Stimulated activated naive CD8-positive, alpha-beta T cell treated with anti-CD3 and anti-CD28 coated beads, Interleukin-15, amount 100 ng/mL, for 72 hours (primary cell): ENCODE measurements around the gene C2CD2L.
"Not testable (repeated sequence)": the region's sequence is repeated elsewhere in the genome, so short reads cannot be mapped to it uniquely, and the experiment has no call there.

ENCODE experiments used
- ATAC-seq: fragments of 150-1000 bp; cut with Tn5 transposase; 2 replicates; pipeline ENCODE4 v1.10.0; 2021; ENCODE audit warnings: mild to moderate bottlenecking, moderate library complexity
- DNase-seq, 2 donors: peaks; one replicate each; pipeline ENCODE4 v3.0.0; 2021 to 2022
- H3K27ac Mint-ChIP-seq, 2 donors: one replicate each; pipeline ENCODE4 v1.8.0; 2022; ENCODE audit warnings: mild to moderate bottlenecking in 2 of 2, mixed read lengths in 2 of 2, moderate library complexity in 2 of 2
- H3K27me3 Mint-ChIP-seq: one replicate; pipeline ENCODE4 v1.8.0; 2022; ENCODE audit warnings: mixed read lengths
- H3K4me1 Mint-ChIP-seq: one replicate; pipeline ENCODE4 v1.8.0; 2022; ENCODE audit warnings: mild to moderate bottlenecking, mixed read lengths
- H3K4me3 Mint-ChIP-seq, 2 donors: one replicate each; pipeline ENCODE4 v1.8.0; 2022; ENCODE audit warnings: mild to moderate bottlenecking in 2 of 2, mixed read lengths in 2 of 2, moderate library complexity in 1 of 2
- H3K9me3 Mint-ChIP-seq, 2 donors: one replicate each; pipeline ENCODE4 v1.8.0; 2022; ENCODE audit warnings: mixed read lengths in 2 of 2

C2CD2L gene

DNA sequence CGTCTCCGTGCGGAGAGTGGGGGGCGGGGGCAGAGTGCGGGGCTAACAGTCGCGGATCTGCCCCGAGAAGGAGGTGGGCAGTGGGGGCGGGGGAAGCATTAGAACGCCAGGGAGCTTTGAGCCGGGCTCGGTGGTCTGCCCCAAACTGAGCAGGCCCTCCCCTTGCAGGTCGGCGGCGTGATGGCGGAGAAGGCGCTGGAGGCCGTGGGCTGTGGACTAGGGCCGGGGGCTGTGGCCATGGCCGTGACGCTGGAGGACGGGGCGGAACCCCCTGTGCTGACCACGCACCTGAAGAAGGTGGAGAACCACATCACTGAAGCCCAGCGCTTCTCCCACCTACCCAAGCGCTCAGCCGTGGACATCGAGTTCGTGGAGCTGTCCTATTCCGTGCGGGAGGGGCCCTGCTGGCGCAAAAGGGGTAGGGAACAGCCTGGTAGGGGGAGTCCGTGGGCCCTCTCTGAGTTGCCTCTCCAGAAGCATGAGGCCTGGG lies 42.7 kb downstream of the C2CD2L start:
- Mint-ChIP-seq H3K9me3 (no peaks in the 10 kb centered on the region), H3K27me3 (peaks cover 62% of the 10 kb centered on the region), H3K4me1 (peaks cover 16% of the 10 kb centered on the region), H3K4me3 (peak overlapping the region in 1 of 2 donors; percentile 70), H3K27ac (no peak overlapping the region)
- ATAC-seq (no peak), DNase-seq (no peak)

DNA sequence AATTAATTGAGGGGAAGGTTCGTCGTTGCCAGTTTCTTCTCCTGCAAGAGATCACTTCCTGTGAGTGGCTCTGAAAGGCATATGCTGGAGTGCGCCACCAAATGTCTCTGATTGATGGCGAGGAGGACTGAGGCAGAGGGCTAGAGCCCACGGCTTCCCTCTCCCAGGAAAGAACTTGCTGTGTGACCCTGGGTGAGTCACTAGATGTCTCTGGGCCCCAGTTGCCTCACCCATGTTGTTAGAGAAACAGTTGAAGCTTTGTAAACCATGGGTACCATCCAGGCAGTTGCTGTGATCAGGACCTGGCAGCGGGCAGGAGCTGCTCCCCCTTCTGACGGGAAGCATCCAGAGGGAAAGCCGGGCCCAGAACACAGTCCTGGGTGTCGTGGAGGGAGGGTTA lies 44.9 kb downstream of the C2CD2L start:
- Mint-ChIP-seq H3K9me3 (no peaks in the 10 kb centered on the region), H3K27me3 (peaks cover 54% of the 10 kb centered on the region), H3K27ac (no peak overlapping the region), H3K4me1 (peaks cover 23% of the 10 kb centered on the region), H3K4me3 (no peak overlapping the region)
- ATAC-seq (no peak), DNase-seq (no peak)

DNA sequence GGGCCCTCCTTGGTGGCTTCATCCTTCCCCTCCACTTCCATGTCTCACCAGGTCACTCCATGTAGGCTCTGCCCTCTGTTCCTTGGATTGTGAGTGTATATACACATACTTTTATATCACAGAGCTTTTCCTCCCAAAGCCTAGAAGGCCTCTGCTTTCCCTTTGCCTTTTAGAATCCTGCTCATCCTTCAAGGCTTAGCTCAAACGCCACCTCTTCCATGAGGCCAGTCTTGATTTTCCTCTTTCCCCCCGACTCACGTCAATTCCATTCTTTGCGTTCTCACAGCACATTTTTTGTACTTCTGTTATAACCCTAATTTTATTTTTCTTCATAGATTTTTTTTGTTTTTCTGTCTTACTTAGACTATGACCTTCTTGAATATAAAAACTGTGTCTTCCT lies 45.5 kb downstream of the C2CD2L start:
- DNase-seq (no peak), ATAC-seq (no peak)
- Mint-ChIP-seq H3K27me3 (peaks cover 48% of the 10 kb centered on the region), H3K9me3 (no peaks in the 10 kb centered on the region), H3K27ac (peak overlapping the region in 1 of 2 donors; percentile 60), H3K4me3 (no peak overlapping the region), H3K4me1 (peaks cover 20% of the 10 kb centered on the region)

- Mint-ChIP-seq H3K4me1 (peaks cover 14% of the 10 kb centered on the region), H3K27me3 (peaks cover 42% of the 10 kb centered on the region), H3K4me3 (no peak overlapping the region), H3K27ac (no peak overlapping the region), H3K9me3 (no peaks in the 10 kb centered on the region)
- DNase-seq (no peak), ATAC-seq (no peak)
Measured at GRCh38 chr11:119153049-119153818, 46.1 kb downstream of the C2CD2L start.

GRCh38 chr11:119154178-119154577 lies 47.0 kb downstream of the C2CD2L start:
- DNase-seq = no peak
- Mint-ChIP-seq H3K9me3 (no peaks in the 10 kb centered on the region), H3K27ac (no peak overlapping the region), H3K27me3 (peaks cover 33% of the 10 kb centered on the region), H3K4me1 (peaks cover 7% of the 10 kb centered on the region), H3K4me3 (no peak overlapping the region)
- ATAC-seq = no peak

- H3K27me3 Mint-ChIP-seq = peaks cover 16% of the 10 kb centered on the region
- no peak overlapping the region for H3K4me3 Mint-ChIP-seq
- peaks cover 7% of the 10 kb centered on the region for H3K4me1 Mint-ChIP-seq
- DNase-seq (no peak), ATAC-seq (peak; percentile 46)
- H3K27ac Mint-ChIP-seq = no peak overlapping the region
- no peaks in the 10 kb centered on the region for H3K9me3 Mint-ChIP-seq
Measured at GRCh38 chr11:119155733-119156492, 48.8 kb downstream of the C2CD2L start.

- no peak overlapping the region for H3K27ac Mint-ChIP-seq
- H3K27me3 Mint-ChIP-seq = peaks cover 10% of the 10 kb centered on the region
- DNase-seq = no peak
- no peaks in the 10 kb centered on the region for H3K9me3 Mint-ChIP-seq
- H3K4me3 Mint-ChIP-seq = no peak overlapping the region
- no peak for ATAC-seq
- H3K4me1 Mint-ChIP-seq = peaks cover 7% of the 10 kb centered on the region
Measured at GRCh38 chr11:119156496-119156895, 49.4 kb downstream of the C2CD2L start.

DNA sequence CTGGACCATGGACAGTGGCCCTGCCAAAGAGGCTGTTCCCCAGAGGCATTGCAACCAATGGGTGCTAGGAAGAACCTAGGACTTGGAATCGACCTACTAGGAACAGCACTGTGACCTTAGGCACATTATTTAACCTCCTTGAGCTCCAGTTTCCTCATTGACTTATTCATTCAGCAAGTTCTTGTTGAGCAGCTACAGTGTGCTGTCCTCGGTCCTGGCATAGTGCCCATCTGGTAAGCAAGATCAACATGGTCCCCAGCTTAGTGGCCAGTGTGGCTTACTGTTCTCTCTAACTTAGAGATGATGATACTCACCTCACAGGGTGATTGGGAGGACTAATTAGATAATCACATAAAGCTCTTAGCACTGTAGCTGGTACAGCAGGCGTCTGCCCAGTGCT lies 49.9 kb downstream of the C2CD2L start:
- Mint-ChIP-seq H3K27ac (no peak overlapping the region), H3K4me3 (no peak overlapping the region), H3K27me3 (peaks cover 8% of the 10 kb centered on the region), H3K4me1 (peaks cover 7% of the 10 kb centered on the region), H3K9me3 (no peaks in the 10 kb centered on the region)
- ATAC-seq (no peak), DNase-seq (no peak)

DNA sequence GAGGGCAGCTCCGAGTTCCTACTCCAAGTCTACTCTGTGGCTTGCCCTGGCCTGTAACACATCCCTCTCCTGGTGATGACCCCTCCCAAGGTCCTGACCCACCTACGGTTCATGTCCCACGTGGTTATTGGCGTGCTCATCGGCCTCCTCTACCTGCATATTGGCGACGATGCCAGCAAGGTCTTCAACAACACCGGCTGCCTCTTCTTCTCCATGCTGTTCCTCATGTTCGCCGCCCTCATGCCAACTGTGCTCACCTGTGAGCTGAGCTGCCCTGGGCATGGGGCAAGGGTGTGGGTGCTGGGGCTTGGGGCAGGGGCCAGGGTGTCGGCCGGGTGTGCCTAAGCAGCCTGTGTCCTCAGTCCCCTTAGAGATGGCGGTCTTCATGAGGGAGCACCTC lies 51.3 kb downstream of the C2CD2L start:
- Mint-ChIP-seq H3K27me3 (peaks cover 8% of the 10 kb centered on the region), H3K27ac (peak overlapping the region in 1 of 2 donors; percentile 61), H3K4me1 (peaks cover 7% of the 10 kb centered on the region), H3K4me3 (no peak overlapping the region), H3K9me3 (no peaks in the 10 kb centered on the region)
- no peak for DNase-seq
- no peak for ATAC-seq

- H3K27me3 Mint-ChIP-seq = peaks cover 8% of the 10 kb centered on the region
- H3K27ac Mint-ChIP-seq = no peak overlapping the region
Measured at GRCh38 chr11:119160151-119160550, 53.0 kb downstream of the C2CD2L start.

GRCh38 chr11:119161871-119162270 lies 54.7 kb downstream of the C2CD2L start:
- H3K4me1 Mint-ChIP-seq = no peaks in the 10 kb centered on the region
- no peak overlapping the region for H3K4me3 Mint-ChIP-seq
- H3K9me3 Mint-ChIP-seq = no peaks in the 10 kb centered on the region
- ATAC-seq (no peak), DNase-seq (no peak)
- no peaks in the 10 kb centered on the region for H3K27me3 Mint-ChIP-seq
- no peak overlapping the region for H3K27ac Mint-ChIP-seq

More at GRCh38 chr11:119160151-119160550, 53.0 kb downstream of the C2CD2L start:
- no peaks in the 10 kb centered on the region for H3K9me3 Mint-ChIP-seq
- H3K4me3 Mint-ChIP-seq = no peak overlapping the region
- no peak for ATAC-seq
- peaks cover 7% of the 10 kb centered on the region for H3K4me1 Mint-ChIP-seq
- DNase-seq = no peak

GRCh38 chr11:119166368-119167076 lies 59.4 kb downstream of the C2CD2L start:
- H3K9me3 Mint-ChIP-seq = no peaks in the 10 kb centered on the region
- no peaks in the 10 kb centered on the region for H3K27me3 Mint-ChIP-seq
- no peak overlapping the region for H3K27ac Mint-ChIP-seq
- H3K4me1 Mint-ChIP-seq = peaks cover 17% of the 10 kb centered on the region
- ATAC-seq (no peak), DNase-seq (no peak)
- no peak overlapping the region for H3K4me3 Mint-ChIP-seq

- H3K27me3 Mint-ChIP-seq, H3K4me3 Mint-ChIP-seq, H3K9me3 Mint-ChIP-seq, ATAC-seq, DNase-seq, H3K27ac Mint-ChIP-seq: not testable (repeated sequence)
- peaks cover 18% of the 10 kb centered on the region for H3K4me1 Mint-ChIP-seq
Measured at GRCh38 chr11:119167077-119167458, 59.9 kb downstream of the C2CD2L start.

DNA sequence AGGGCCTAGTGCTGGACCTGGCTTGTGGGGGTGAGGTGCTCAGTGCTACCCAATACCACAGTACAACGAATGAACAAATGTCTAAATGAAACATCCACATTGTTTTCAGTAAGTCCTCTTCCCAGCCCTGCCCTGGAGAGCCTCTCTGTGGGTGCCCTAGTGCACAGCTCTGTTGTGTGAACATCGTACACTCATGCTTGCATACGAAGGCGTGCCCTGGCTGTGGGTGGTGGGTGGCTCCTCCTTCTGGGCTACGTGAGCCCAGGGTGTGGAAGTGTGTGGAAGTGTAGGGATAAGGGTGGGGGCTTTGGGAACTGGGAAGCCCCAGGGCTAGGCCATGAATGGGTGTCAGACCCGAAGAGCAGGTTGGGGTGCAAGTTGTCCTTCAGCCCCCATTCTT lies 60.8 kb downstream of the C2CD2L start:
- H3K27me3 Mint-ChIP-seq = no peaks in the 10 kb centered on the region
- H3K27ac Mint-ChIP-seq = no peak overlapping the region
- no peak for ATAC-seq
- peaks cover 22% of the 10 kb centered on the region for H3K4me1 Mint-ChIP-seq
- H3K4me3 Mint-ChIP-seq = peak overlapping the region; percentile 22 to 96
- no peak for DNase-seq
- no peaks in the 10 kb centered on the region for H3K9me3 Mint-ChIP-seq
